ENCODE results near the gene TNFAIP3.

The TNFAIP3 gene

DNA sequence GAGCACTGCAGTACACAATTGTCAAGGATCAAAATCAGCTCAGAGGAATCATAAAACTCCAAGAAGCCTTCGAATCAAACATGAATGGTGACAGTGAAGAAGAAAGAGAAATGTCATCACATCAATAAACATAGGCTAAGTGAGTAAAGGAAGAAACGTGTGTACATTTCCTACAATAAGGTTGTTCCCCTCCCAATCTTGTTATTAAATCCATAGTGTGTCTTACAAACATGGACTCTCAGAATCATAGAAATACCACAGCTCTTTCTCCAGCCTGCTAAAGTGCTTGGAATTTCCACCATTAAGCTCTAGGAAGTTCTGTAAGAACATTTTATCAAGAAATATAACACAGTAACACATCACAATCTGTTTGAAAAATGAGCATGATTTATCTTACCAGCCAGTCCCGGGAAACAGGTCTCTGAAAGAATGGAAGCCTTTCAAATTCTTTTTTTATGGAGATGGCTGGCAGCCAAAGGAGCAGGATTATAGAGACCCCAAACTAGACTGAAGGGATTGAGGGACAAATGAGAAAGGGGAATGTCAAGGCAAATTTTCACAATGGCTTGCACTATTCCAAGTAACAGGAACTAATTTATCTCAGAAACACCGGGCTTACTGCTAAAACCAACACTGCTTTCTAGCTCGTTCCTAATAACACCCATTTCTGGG is 4.5 kb upstream of the TNFAIP3 start:
- FAIRE-seq (no peak), DNase-seq (ENCODE audit: insufficient read length, low spot score) (no peak)

DNA sequence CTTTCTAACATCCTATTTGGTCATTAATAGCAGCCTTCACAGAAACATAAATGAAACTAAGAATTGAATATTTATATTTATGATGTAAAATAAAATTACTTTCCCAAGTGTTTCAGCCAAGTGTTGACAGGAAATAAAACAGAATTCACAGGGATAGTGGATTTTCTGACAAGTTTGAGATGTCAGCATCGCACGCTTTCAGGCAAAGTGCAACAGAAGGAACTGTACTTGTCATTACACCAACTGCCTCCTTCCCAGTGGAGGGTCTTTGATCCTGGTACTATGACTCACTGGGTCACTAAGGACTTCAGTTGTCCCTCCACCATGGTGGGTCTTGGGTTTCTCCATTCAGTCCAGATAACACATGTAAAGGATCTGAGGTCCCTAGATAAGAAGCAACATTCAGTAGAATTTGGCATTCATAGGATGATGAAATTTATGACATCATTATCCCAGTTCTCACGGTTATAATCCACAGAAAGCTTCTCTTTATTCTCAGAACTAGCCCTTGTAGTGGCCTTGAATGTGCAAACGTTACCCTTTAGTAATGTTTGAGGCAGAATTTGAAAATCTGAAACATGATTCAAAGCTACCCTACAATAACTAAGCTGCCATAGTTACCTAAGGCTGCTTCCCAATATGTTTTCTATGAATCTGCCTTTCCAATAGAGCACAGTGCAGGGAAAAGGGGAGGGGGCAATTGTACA is 3.8 kb upstream of the TNFAIP3 start:
- DNase-seq (ENCODE audit: insufficient read length, low spot score), result no peak
- no peak for FAIRE-seq

DNA sequence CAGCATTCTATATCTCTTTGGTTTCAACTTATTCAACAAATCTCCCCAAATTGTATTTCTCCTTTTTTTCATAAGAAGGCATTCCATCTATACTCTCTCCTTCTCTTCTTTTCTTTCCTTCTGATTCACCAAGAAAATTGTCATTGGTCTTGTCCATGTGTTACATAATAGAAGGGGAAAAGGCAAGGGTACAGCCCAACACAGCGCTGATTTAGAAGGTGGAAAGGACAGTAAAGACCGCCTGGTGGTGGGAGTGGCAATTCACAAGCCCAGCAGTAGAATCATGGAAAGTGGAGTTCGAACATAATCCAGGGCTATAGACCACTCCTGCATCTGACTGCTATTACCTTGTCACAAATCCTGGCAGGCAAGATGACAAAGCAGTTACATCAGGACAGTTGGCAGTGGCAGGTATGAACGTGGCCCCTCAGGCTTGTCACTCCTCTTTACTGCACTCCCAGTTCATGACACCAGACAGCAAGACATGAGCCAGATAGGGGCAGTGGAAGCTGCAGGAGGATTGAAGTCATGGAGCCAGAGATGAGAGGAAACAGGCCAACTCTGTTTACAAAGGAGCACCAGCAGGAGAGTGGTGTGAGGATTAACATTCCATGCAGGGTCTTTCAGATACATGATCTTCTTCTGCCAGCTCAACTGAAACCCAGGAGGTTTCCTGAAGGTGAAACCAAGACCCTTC is 2.1 kb upstream of the TNFAIP3 start:
- FAIRE-seq, result no peak
- DNase-seq (ENCODE audit: insufficient read length, low spot score), result no peak

DNA sequence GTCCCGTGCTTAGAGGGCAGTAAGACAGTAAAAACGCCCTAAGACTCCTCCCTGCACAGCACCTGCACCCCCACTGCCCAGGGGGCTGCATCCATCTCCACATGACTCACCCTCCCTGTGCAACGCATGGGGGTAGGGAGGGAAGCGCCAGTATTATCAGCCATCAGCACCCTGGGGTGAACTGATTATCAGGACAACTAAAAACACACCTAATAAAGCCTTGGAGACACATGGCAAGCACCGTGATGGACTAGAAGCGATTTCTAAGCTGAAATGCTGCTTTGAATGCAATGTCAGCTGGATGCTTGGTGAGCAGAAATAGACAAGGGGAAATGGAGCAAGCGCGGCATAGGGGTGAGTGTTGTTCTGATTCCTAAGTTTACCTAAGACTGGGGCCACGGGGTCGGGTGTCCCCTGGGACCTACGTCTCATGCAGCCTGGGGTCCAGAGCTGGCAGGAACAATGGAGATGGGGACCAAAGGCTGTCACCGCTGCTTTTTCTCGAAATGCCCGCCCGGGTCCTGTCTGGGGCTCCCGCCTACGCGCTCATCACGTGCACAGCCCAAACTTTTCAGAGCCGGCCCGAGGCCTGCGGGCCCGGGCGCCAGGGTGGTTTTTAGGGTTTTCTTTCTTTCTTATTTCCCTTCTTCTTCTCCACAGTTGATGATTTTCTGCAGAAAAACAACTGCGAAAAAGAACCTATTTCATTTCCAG is 702 bp upstream of the TNFAIP3 start:
- DNase-seq (ENCODE audit: insufficient read length, low spot score) (no peak), FAIRE-seq (no peak)

DNA sequence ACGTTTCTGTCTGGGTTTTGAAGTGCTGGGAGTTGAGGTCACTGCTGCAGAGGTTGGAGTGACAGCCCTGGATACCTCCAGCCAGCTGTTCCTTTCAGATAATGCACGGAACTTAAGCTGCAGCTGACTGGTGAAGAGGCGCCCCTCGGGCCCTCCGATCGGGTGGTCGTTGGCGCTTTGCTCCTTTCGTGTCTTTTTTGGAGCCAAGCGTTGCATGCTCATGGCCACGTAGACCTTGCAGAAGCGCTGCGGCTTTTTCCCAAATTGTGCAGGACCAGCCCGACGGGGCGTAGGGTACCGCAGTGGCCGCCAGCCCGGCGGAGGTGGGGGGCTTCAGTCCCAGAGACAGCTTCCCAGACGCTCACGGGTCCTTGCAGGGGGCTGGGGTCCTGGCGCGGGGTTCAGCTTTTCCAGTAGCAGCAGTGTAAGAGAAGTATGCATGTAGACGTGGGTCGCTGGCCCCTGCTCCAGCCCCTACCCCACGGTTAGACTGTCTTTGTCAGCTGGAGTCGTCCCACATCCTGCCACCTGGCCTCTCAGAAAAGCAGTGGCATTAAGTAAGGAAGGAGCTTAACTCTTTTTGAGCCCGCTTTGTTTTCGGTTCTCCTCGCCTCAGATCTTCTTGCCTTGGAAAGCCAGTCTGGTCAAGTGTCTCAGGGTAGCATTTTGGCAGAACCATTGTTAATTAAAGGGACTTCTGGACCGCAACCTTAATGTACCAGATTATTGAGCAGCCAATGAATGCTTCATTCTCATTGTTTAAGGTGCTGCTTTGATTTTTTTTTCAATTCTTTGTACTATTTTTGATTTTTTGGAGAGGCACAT is 838 bp downstream of the TNFAIP3 start:
- no peak for DNase-seq (ENCODE audit: insufficient read length, low spot score)
- no peak for FAIRE-seq

DNA sequence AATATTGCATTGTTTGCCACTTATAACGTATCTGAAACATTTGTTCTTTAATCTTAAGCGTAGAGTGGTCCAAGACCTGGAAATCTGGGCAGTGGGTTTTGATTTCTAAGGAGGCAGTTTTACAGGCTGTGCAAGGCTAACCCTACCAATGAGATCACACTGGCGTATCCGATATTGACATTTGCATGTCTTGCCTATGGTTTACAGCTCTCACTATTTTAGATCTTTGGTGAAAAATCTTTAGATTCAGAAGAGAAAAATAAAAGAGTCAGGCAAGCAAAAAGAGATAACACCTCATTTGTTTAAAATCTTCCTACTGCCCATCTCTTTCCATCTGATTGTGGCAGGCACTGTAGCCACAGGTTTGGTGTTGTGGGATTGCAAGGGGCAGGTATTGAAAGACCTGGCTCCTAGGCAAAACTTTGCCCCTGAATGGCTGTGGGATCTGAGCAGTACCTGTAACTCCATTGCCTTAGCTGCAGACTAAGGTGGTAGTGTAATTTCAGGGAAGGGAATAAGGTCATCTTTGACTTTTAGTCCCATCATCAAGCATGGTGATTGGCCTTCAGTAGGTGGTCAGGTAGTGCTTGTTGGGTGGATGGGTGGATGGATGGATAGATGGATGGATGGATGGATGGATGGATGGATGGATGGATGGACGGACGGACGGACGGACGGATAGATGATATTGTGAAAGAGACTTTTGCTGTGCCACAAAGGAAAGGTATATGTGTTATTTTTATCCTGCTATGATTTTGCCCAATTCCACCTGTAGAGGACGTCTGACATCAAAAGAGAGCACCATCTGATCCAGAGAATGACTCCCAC is 1.9 kb downstream of the TNFAIP3 start:
- no peak for FAIRE-seq
- no peak for DNase-seq (ENCODE audit: insufficient read length, low spot score)

DNA sequence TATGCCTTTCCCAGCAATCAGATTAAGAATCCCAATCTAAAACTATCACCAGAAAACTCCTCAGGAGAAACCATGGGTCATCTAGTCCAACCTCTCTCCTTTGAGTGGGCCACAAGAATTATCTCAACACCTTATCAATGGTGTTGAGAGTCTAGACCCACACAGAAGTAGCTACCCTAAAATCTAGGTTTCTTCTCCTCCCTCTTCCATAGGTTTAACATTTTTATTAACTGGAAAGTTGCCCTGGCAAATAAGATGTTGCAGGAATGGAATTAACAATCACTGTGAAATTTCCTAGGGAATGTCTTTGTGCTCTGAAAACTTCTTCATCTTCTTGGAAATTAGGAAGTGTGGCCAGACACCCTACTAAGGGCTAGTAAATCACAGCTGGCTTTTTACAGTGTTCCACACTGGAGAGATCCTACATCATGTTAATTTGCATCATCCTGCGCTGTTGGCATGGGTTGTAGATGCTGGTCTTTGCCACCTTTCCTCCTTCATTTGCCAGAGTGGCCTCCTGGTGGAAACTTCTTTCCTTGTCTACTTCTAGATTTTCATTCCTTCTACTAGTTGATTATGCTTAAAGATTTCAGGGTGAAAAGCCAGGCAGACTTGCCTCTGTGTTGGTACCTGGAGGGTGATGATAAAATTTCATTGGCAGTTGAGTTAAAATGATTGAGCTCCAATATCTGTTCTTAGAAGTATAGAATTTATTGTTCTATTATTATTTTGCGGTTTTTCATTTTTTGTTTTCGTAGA is 2.7 kb downstream of the TNFAIP3 start:
- FAIRE-seq (no peak), DNase-seq (ENCODE audit: insufficient read length, low spot score) (no peak)

DNA sequence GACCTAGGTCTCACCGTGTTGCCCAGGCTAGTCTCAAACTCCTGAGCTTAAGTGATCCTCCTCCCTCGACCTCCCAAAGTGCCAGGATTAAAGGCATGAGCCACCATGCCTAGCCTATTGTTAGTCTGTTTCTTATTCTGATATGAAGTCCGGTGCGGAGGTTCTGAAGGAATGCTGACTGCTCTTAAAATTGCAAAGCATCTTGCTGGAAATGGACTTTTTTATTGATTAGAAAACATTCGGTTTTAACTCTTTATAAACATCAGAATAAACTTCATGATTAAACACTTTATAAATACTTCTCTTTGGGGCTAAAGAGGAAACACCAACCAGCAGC is 3.2 kb downstream of the TNFAIP3 start:
- no peak for FAIRE-seq

DNA sequence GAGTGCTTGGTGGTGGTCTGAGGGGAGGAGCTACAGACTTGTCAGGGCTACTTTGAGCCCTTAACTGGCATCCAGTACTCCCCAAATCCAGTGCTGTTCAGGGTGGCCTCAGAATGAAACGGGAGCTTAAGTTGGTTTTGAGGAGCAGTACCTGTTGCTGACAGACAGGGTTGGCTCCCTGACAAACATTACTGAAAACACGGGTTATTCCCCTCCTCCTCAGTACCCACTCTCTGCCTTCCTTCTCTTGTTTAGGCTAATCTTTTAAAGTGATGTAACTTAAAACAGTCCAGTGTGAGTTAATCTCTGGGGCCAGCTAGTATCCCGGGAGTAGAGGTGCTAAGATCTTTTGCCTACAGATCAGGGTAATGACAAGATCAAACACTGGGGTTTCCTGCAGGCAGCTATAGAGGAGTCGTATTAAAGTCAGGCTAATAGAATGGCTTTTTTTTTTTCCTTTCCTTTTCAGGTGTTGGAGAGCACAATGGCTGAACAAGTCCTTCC is 3.7 kb downstream of the TNFAIP3 start:
- FAIRE-seq (no peak), DNase-seq (ENCODE audit: insufficient read length, low spot score) (no peak)

More for the DNA sequence above, 3.2 kb downstream of the TNFAIP3 start:
- DNase-seq (ENCODE audit: insufficient read length, low spot score), result no peak

DNA sequence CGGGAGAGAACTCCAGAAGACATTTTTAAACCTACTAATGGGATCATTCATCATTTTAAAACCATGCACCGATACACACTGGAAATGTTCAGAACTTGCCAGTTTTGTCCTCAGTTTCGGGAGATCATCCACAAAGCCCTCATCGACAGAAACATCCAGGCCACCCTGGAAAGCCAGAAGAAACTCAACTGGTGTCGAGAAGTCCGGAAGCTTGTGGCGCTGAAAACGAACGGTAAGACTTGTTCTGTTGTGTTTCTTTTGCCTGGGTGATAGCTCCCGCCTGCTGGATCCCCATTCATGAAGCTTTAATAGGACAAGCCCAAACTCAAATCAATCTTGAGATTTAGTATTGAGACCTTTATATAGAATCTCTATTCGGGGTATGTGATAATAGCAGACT is 4.2 kb downstream of the TNFAIP3 start:
- FAIRE-seq, result no peak
- DNase-seq (ENCODE audit: insufficient read length, low spot score), result no peak

DNA sequence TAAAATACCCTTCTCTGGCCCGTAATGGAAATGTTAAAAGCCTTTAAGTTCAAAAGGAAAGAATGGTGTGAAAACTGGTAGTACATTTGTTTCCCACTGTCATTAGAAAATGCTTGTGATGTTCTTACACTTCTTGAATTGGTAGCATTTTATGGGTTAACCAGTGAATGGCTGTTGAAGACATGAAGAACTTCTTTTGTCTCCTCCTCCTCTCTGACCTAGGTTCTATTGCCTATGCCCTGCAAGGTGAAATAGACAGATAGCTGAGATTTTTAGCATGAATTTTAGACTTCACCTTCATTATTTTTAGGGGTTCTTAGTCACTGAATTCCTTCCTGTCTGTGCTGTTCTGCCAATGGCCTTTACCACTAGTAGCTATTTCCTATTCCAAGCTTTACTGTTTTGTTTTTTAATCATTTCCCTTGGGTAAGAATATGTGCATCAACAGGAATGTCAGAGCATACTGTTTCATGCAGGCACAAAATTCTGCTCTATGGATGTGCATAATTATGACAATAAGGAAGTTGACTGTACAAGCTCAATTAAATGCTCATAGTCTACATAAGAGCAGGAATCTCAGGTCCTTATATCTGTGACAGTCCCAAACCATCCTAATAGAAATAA is 4.9 kb downstream of the TNFAIP3 start:
- FAIRE-seq, result no peak

DNA sequence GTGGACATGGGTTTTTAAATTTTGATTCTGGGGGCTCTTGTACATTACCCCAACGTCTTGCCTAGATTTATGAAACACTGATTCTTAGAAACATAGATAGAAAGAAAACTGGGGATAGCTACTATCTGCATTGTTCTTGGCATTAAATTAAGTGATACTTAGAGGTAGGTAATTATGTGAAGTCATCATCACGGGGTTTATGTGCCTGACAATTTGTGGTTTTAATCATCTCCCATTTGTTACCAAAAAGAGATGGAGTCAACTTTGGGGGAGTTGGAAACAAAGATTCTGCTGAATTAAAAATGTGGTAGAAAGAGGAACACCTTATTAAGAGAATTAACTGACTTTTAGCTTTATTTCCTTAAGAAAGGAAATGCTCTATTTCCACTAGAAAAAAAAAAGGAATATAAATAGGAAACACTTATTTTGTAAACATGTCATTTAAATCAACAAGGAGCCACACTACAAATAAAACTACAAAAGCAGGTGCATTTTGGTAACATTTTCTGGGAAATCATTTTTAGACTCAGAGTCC is 5.6 kb downstream of the TNFAIP3 start:
- DNase-seq (ENCODE audit: insufficient read length, low spot score), result no peak
- FAIRE-seq, result no peak

More for the DNA sequence above, 4.9 kb downstream of the TNFAIP3 start:
- no peak for DNase-seq (ENCODE audit: insufficient read length, low spot score)

DNA sequence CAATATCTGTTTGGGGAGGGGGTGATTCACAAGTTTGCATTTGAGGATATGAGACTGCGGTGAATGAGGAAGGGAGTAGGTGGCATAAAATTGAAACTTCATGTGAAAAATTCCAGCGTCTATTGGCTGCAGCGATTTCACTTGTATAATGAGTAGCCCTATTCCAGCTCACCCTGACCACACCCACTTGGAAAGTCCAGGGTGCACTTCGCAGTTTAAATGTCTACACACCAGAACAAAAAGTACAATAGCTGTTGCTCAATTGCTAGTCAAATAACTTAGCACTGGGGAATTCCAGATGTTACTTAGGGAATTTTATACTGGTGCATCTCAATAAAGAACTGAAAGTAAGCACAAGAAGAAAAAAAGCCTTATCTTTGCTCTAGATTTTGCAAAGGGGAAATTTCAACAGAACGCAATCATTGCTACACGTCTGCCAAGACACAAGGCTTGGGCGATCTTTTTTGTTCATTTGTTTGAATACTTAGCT is 6.3 kb downstream of the TNFAIP3 start:
- FAIRE-seq, result no peak
- no peak for DNase-seq (ENCODE audit: insufficient read length, low spot score)

DNA sequence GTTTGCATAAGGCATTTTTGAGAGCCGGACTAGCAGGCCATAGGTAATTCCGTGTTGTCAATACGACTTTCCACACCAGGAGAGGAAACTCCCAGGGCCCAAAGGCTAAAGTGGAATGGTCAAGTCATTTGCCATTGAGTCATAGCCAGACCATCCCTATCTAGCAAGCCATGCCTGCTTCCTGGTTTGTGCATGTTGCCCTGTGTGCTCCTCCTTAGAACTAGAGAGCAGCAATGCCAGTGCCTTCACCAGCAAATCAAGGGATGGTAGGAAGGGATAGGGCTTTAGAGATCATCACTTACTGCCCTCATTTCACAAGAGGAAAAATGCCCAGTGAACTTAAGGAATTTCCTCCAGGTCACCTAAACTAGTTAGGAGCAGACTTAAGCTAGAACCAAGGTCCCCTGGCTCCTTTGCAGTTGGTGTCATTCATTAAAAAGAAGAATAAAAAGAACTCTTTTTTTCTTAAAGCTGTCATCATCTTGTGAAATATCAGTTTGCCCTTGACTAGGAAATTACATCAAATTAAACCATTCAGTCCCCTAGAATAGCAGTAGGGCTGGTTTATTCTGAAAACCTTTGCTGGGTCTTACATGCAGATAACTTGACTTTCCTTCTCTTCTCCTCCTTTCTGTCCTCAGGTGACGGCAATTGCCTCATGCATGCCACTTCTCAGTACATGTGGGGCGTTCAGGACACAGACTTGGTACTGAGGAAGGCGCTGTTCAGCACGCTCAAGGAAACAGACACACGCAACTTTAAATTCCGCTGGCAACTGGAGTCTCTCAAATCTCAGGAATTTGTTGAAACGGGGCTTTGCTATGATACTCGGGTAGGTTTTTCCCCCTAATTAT is 7.4 kb downstream of the TNFAIP3 start:
- no peak for DNase-seq (ENCODE audit: insufficient read length, low spot score)
- no peak for FAIRE-seq

DNA sequence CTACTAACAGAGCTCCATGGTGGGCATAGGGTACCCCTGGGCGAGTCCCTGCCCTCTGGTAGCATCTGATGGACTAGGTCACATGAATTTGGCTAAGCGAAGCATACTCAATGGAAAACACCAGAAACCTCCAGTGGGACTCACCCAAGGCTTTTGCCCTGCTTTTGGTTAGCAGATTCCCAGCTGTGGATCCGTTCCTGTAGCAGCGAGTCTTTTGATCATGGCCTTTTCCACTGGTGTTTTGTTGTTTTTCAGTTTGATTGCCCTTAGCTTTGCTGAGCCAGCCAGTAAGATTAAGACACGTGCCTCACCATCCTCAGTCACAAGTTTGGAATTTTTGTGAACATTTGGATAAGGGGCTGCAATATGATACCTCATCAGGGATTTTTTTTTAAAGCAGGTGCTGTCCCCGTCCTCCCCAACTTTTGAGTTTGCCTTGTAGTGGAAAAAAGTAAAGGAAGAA is 8.0 kb downstream of the TNFAIP3 start:
- no peak for FAIRE-seq

DNA sequence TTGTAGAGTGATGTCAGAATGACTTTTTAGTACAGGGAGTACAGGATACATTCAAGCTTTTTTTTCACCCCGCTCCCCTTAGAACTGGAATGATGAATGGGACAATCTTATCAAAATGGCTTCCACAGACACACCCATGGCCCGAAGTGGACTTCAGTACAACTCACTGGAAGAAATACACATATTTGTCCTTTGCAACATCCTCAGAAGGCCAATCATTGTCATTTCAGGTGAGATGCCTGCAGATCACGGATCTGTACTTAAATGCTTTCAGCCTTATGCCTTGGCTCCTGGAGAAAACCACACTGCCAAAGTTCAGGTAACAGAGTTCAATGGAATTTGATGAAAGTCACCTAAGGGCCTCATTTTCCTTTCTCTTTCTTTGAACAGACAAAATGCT is 8.5 kb downstream of the TNFAIP3 start:
- no peak for FAIRE-seq
- no peak for DNase-seq (ENCODE audit: insufficient read length, low spot score)

More for the DNA sequence above, 8.0 kb downstream of the TNFAIP3 start:
- no peak for DNase-seq (ENCODE audit: insufficient read length, low spot score)

DNA sequence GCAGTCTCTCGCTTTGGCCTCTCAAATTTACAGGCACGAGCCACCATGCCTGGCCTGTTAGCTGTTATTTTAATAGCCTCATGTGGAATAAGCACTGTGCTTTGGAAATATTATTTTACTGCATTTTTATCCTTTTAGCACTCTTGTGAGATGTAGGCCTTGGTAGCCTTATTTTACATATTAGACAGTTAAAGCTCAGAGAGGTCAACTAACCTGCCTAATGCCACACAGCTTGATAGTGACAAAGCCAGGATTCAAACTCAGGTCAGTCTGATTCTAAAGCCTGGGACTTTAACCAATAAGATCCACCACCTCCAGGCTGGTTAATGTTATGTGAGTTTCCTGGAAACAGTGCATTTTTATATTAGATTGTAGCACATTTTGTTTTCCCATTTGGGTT is 9.5 kb downstream of the TNFAIP3 start:
- FAIRE-seq (no peak), DNase-seq (ENCODE audit: insufficient read length, low spot score) (no peak)
